H9 (cell line): Measurements from ENCODE around the gene RPS19. TPM values are rescaled to one million over a fixed set of nuclear protein-coding genes. Genes with fewer than 3 reads are reported as not detected.

ENCODE experiments used
- DNase-seq: peaks from one replicate; pipeline ENCODE4 v3.0.0-alpha.2; 2017
- H2AFZ ChIP-seq: one replicate; pipeline ENCODE4 v1.6.1; 2013; ENCODE audit warnings: mild to moderate bottlenecking, low read length, control low read depth, moderate library complexity
- H2AK5ac ChIP-seq: 2 replicates; pipeline ENCODE4 v1.6.1; 2013; ENCODE audit warnings: low read length, control low read depth, mixed read lengths; ENCODE audit not compliant: insufficient read length
- H2BK120ac ChIP-seq: one replicate; pipeline ENCODE4 v1.6.1; 2013; ENCODE audit warnings: low read depth, mild to moderate bottlenecking, low read length, control low read depth, inconsistent platforms; ENCODE audit not compliant: poor library complexity, severe bottlenecking
- H2BK12ac ChIP-seq: 2 replicates; pipeline ENCODE4 v1.6.1; 2013; ENCODE audit warnings: low read length, control low read depth, mixed read lengths, low read depth; ENCODE audit not compliant: insufficient read length
- H2BK15ac ChIP-seq: 2 replicates; pipeline ENCODE4 v1.6.1; 2013; ENCODE audit warnings: low read depth, low read length, control low read depth
- H2BK20ac ChIP-seq: one replicate; pipeline ENCODE4 v1.6.1; 2013; ENCODE audit warnings: low read depth, mild to moderate bottlenecking, low read length, control low read depth, inconsistent platforms; ENCODE audit not compliant: poor library complexity, severe bottlenecking
- H2BK5ac ChIP-seq: 2 replicates; pipeline ENCODE4 v1.6.1; 2013; ENCODE audit warnings: low read length, control low read depth, mixed read lengths; ENCODE audit not compliant: insufficient read length
- H3K14ac ChIP-seq: 2 replicates; pipeline ENCODE4 v1.6.1; 2013; ENCODE audit warnings: low read length, control low read depth; ENCODE audit not compliant: insufficient read depth
- H3K18ac ChIP-seq: 2 replicates; pipeline ENCODE4 v1.6.1; 2013; ENCODE audit warnings: low read depth, mild to moderate bottlenecking, mixed read lengths, low read length, control low read depth; ENCODE audit not compliant: insufficient read length
- H3K23ac ChIP-seq: 2 replicates; pipeline ENCODE4 v1.6.1; 2013; ENCODE audit warnings: low read length, control low read depth, mixed read lengths, low read depth; ENCODE audit not compliant: insufficient read length
- H3K23me2 ChIP-seq: 2 replicates; pipeline ENCODE4 v1.6.1; 2013; ENCODE audit warnings: low read depth, mild to moderate bottlenecking, mixed read lengths, low read length, control low read depth; ENCODE audit not compliant: insufficient read length, poor library complexity, severe bottlenecking
- H3K27ac ChIP-seq: 2 replicates; pipeline ENCODE4 v1.5.1; 2013; ENCODE audit warnings: low read length, control low read depth, mixed read lengths, low read depth; ENCODE audit not compliant: insufficient read length
- H3K27me3 ChIP-seq: 2 replicates; pipeline ENCODE4 v1.6.1; 2013; ENCODE audit warnings: low read length, control low read depth, inconsistent platforms; ENCODE audit not compliant: insufficient read depth
- H3K4ac ChIP-seq: 2 replicates; pipeline ENCODE4 v1.6.1; 2013; ENCODE audit warnings: low read depth, mild to moderate bottlenecking, control low read depth, inconsistent platforms, low read length, moderate library complexity
- H3K4me1 ChIP-seq: 2 replicates; pipeline ENCODE4 v1.6.1; 2013; ENCODE audit warnings: low read length, control low read depth, inconsistent platforms; ENCODE audit not compliant: insufficient read depth
- H3K4me2 ChIP-seq: 2 replicates; pipeline ENCODE4 v1.6.1; 2013; ENCODE audit warnings: low read length, control low read depth, mixed read lengths; ENCODE audit not compliant: insufficient read length, insufficient read depth
- H3K56ac ChIP-seq: 2 replicates; pipeline ENCODE4 v1.6.1; 2013; ENCODE audit warnings: low read depth, mild to moderate bottlenecking, mixed read lengths, low read length, control low read depth; ENCODE audit not compliant: insufficient read length
- H3K79me1 ChIP-seq: 2 replicates; pipeline ENCODE4 v1.6.1; 2013; ENCODE audit warnings: low read depth, mild to moderate bottlenecking, moderate library complexity, low read length, control low read depth, inconsistent platforms; ENCODE audit not compliant: insufficient read depth, poor library complexity, severe bottlenecking
- H3K79me2 ChIP-seq: 2 replicates; pipeline ENCODE4 v1.6.1; 2013; ENCODE audit warnings: low read length, control low read depth, inconsistent platforms; ENCODE audit not compliant: insufficient read depth
- H3K9ac ChIP-seq: 2 replicates; pipeline ENCODE4 v1.6.1; 2013; ENCODE audit warnings: low read length, control low read depth, mixed read lengths; ENCODE audit not compliant: insufficient read length; ENCODE audit errors: extremely low read depth
- H3K9me3 ChIP-seq: one replicate; pipeline ENCODE4 v1.6.1; 2013; ENCODE audit warnings: low read depth, low read length, inconsistent platforms; ENCODE audit not compliant: control insufficient read depth
- H3T11ph ChIP-seq: one replicate; pipeline ENCODE4 v1.6.1; 2013; ENCODE audit warnings: mild to moderate bottlenecking, low read length, control low read depth, inconsistent platforms
- H4K20me1 ChIP-seq: one replicate; pipeline ENCODE4 v1.6.1; 2013; ENCODE audit not compliant: control insufficient read depth, insufficient read length, insufficient read depth
- H4K5ac ChIP-seq: 2 replicates; pipeline ENCODE4 v1.6.1; 2013; ENCODE audit warnings: low read depth, mild to moderate bottlenecking, mixed read lengths, low read length, control low read depth; ENCODE audit not compliant: insufficient read length
- H4K8ac ChIP-seq: replicated peaks from 2 replicates; pipeline ENCODE4 v1.6.1; 2013; ENCODE audit warnings: low read length, control low read depth, mixed read lengths, low read depth; ENCODE audit not compliant: insufficient read length
- H4K91ac ChIP-seq: 2 replicates; pipeline ENCODE4 v1.6.1; 2013; ENCODE audit warnings: low read depth, mild to moderate bottlenecking, moderate library complexity, mixed read lengths, low read length, control low read depth; ENCODE audit not compliant: insufficient read length
- H3K27ac Mint-ChIP-seq, 3 experiments: 2 replicates in 2 of 3; 3 replicates in 1 of 3; pipeline ENCODE4 v1.8.0; 2020 to 2021; ENCODE audit warnings: mixed read lengths in 3 of 3, mild to moderate bottlenecking in 1 of 3, moderate library complexity in 1 of 3
- H3K27me3 Mint-ChIP-seq: 2 replicates; pipeline ENCODE4 v1.8.0; 2021; ENCODE audit warnings: low read depth, mild to moderate bottlenecking, moderate library complexity, mixed read lengths
- H3K36me3 Mint-ChIP-seq, 3 experiments: 2 replicates in 2 of 3; 3 replicates in 1 of 3; pipeline ENCODE4 v1.8.0; 2020 to 2021; ENCODE audit warnings: low read depth in 3 of 3, mixed read lengths in 3 of 3; ENCODE audit not compliant: insufficient read depth in 1 of 3
- H3K4me1 Mint-ChIP-seq, 2 experiments: 2 replicates each; pipeline ENCODE4 v1.8.0; 2020; ENCODE audit warnings: mixed read lengths in 2 of 2
- H3K4me3 Mint-ChIP-seq, 2 experiments: 2 replicates in 1 of 2; 3 replicates in 1 of 2; pipeline ENCODE4 v1.8.0; 2020 to 2021; ENCODE audit warnings: mild to moderate bottlenecking in 2 of 2, mixed read lengths in 2 of 2, moderate library complexity in 1 of 2
- H3K9me3 Mint-ChIP-seq, 2 experiments: 2 replicates in 1 of 2; 3 replicates in 1 of 2; pipeline ENCODE4 v1.8.0; 2020; ENCODE audit warnings: mild to moderate bottlenecking in 2 of 2, mixed read lengths in 2 of 2, moderate library complexity in 1 of 2
- WGBS: extraction: QIAGEN DNeasy Blood & Tissue Kit; methylation state at CpG from one replicate; pipeline ENCODE4 v1.1.7; 2013; ENCODE audit warnings: missing lambda C conversion rate, low lambda C conversion rate, mixed read lengths; ENCODE audit not compliant: insufficient read length; ENCODE audit errors: extremely low coverage; 5-methylcytosine and 5-hydroxymethylcytosine counted together
- total RNA-seq: library from RNA; stranded (reverse); gene quantifications from 2 replicates; pipeline ENCODE4 v1.2.1, GENCODE V29; 2021
- TF ChIP-seq, protein P1 (sequence below): fragments of 200-600 bp; sonication (generic); conservative IDR thresholded peaks from 3 replicates; pipeline ENCODE4 v1.8.0; 2021; ENCODE audit warnings: antibody characterized with exemption, mild to moderate bottlenecking

RPS19 gene
- total RNA-seq, 1 experiment from 2014 or later = 3,024 TPM

DNA sequence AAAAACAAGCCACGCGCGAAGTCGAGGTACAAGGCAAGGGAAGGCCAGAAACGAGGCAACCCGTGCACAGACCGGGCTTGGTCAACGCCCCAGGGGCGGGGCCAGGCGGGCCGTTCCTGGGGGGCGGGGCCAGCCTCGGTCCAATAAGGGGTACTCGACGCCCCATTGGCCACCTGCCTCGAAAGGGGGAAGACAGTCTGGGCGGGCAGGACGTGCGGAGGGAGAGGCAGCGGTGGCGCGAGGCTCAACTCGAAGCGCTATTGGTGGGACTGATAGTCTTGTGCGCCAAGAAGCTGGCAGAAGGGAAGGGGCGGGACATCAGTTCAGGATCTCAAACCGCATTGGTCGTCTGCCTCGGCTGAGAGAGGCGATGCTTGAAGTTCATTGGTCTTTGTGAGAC, 15.5 kb upstream of the RPS19 start, which contains the start of gene LYPD4:
LYPD4 (minus strand) TSS at position 83 of the 400 bp plus-strand sequence. CDS start 5,398 bp downstream, outside the sequence.
- peak; percentile 45 for DNase-seq
- Mint-ChIP-seq H3K9me3 (peaks cover 9 to 76% of the 10 kb centered on the region in 2 experiments; a peak in 4 of 5 replicates), H3K27me3 (peaks cover 19% of the 10 kb centered on the region), H3K36me3 (peaks cover 0 to 6% (median 0%) of the 10 kb centered on the region in 3 experiments; a peak in 2 of 7 replicates), H3K4me3 (no peak within 1 kb of the TSS), H3K4me1 (no peaks in the 10 kb centered on the region), H3K27ac (no peak within 1 kb of the TSS)
- Histone ChIP-seq H3K18ac (no peak within 1 kb of the TSS), H3K27ac (no peak within 1 kb of the TSS), H2AFZ (no peak within 1 kb of the TSS), H2BK20ac (no peak within 1 kb of the TSS), H3K56ac (no peak within 1 kb of the TSS), H3K79me1 (no peaks in the 10 kb centered on the region), H2BK120ac (no peak within 1 kb of the TSS), H3K4me2 (no peak within 1 kb of the TSS), H3K14ac (no peak within 1 kb of the TSS), H3K27me3 (no peaks in the 10 kb centered on the region), H4K8ac (no peak within 1 kb of the TSS), H3K23ac (no peak within 1 kb of the TSS), H4K91ac (no peak within 1 kb of the TSS), H3K23me2 (no peaks in the 10 kb centered on the region), H2BK5ac (no peak within 1 kb of the TSS), H2BK12ac (no peak within 1 kb of the TSS), H3K9ac (no peak within 1 kb of the TSS), H2BK15ac (no peak within 1 kb of the TSS), H3K4ac (no peak within 1 kb of the TSS), H2AK5ac (no peak within 1 kb of the TSS), H3K9me3 (no peaks in the 10 kb centered on the region), H4K20me1 (no peaks in the 10 kb centered on the region), H3K79me2 (no peaks in the 10 kb centered on the region), H3T11ph (no peak within 1 kb of the TSS), H4K5ac (no peak within 1 kb of the TSS), H3K4me1 (no peaks in the 10 kb centered on the region)
- TF ChIP-seq, protein P1, sequence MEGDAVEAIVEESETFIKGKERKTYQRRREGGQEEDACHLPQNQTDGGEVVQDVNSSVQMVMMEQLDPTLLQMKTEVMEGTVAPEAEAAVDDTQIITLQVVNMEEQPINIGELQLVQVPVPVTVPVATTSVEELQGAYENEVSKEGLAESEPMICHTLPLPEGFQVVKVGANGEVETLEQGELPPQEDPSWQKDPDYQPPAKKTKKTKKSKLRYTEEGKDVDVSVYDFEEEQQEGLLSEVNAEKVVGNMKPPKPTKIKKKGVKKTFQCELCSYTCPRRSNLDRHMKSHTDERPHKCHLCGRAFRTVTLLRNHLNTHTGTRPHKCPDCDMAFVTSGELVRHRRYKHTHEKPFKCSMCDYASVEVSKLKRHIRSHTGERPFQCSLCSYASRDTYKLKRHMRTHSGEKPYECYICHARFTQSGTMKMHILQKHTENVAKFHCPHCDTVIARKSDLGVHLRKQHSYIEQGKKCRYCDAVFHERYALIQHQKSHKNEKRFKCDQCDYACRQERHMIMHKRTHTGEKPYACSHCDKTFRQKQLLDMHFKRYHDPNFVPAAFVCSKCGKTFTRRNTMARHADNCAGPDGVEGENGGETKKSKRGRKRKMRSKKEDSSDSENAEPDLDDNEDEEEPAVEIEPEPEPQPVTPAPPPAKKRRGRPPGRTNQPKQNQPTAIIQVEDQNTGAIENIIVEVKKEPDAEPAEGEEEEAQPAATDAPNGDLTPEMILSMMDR = no peak
- WGBS = no CpG with 5 or more reads among the region's 30 CpGs
